Left renal cortex interstitium (tissue), 4 donors: Measurements from ENCODE around the gene SERPINA5. TPM values are rescaled to one million over a fixed set of nuclear protein-coding genes. Genes with fewer than 3 reads are reported as not detected.
"Not testable (repeated sequence)": the region's sequence is repeated elsewhere in the genome, so short reads cannot be mapped to it uniquely, and the experiment has no call there.

Experiments used
- DNase-seq, 4 donors: peaks; one replicate each; pipeline ENCODE4 v3.0.0-alpha.2; 2013; ENCODE audit warnings: low read depth in 4 of 4, low spot score in 2 of 4, missing footprints in 1 of 4
- polyA plus RNA-seq, 4 donors: library from polyadenylated mRNA; unstranded; fragments of 120-200 nt; gene quantifications; one replicate each; pipeline ENCODE4 v1.2.1, GENCODE V29; 2013; ENCODE audit not compliant: insufficient read length in 4 of 4

Gene SERPINA5
- polyA plus RNA-seq, 4 donors = 9.1 to 17.1 (median 11.8) TPM

DNA sequence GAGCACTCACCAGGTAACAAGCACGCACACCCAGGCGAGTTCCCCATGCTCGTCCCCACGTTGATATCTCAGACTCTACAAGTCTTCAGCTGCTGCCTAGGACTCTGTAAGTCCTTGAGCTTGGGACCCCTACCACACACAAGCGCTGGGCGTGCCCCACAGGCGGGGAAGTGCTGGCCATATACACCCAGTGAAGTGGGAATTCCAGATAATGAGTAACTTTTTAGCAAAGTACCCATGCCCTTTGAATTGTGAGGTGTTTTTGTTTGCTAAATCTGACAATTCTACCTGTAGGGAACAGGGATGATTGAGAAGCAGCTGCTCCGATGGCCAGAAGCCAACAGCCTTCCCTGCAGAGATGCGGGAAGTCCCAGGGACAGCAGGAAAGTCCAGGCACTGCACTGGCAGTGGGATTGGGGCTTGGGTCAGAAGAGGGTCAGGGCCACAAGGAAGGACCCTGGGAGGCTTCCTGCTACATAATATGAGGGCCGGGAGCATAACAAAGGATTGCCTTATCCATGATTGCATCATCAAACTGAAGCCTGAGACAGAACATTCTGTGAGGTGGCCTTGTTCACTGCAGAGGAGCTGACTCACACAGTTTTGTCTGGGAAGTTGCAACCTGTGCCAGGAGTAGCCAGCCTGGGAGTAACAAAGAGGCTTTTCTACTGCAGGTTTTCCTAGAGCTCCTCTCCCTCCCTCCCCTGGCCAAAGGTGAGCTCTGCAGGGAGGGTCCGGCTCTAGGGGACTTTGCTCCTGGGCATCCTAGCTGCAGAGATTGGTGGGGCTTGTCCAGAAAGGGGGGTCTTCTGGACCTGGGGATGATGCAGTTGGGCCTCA lies 17.8 kb downstream of the SERPINA5 start:
- no peak for DNase-seq

DNA sequence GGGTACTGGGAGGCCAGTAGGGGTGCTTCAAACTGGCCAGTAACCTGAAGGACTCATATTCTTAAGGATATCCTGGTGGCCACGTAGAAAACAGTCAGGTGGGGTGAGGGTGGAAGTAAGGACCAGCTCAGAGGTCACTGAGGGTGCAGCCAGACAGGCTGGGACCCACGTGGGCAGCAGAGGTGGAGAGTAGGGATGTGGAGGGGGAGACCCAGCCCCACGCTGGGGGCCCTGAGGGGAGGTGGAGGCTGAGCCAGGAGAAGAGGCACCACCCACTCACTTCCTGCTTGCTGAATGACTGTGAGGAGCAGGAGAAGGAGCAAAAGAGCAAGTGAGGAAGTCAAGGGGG lies 18.4 kb downstream of the SERPINA5 start:
- no peak for DNase-seq

DNA sequence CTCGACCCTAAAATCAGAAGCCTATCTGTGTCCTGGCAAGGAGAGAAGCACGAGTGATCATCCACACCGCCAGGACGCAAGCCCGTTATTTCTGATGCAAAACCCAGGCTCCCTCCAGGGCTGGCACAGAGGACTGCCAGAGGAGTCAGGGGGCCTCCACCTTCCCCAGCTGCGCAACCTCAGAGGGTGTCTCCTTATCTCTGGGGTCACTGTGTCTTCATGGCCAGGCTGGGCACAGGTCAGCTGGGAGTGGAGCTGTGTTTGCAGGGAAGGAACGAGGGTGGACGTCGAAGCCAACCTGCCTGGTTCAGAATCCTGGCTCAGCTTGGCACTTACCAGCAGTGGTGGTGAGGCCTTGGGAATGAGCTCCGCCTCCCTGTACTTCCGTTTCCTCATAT lies 18.9 kb downstream of the SERPINA5 start:
- DNase-seq = no peak

DNA sequence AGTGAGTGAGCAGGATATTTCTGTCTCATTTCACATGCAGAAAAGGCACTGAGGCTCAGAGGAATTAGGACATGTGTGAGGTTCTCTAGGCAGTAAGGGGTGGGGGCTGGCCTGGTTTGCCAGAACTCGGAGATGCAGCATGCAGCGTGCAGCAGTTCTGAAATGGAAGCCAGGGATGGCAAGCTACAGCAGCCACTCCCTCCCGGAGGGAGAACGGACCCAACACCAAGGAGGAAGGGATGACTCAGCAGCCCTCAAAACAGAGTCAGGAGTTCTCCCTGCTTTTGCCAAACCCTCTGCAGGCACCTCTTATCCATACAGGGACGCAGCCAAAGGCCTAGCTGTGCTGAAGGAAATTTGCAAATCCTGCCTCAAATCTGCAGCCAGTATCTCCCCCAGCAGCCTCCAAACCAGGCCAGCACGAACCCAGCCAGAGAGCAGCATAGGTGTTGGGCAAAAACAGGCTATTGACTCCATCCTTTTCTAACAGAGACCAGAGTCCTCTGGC lies 20.7 kb downstream of the SERPINA5 start:
- no peak for DNase-seq

DNA sequence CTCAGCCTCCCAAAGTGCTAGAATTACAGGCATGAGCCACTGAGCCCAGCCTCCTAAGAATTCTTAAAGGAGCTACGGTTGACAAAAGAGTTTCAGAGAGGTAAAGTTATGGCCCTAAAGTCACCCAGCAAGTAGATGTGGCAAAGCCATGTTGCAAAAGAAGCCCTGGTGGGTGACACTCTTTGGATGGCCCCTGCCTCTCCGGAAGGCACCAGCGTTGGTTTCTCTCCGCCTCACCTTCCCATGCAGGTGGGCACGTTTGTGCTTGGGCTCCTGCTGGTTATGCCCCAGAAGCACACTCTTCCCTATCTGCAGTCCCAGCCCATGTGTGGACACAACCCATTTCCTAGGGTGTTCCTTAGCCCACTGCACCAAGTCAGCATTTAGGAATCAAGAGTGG lies 21.5 kb downstream of the SERPINA5 start:
- DNase-seq = no peak

DNA sequence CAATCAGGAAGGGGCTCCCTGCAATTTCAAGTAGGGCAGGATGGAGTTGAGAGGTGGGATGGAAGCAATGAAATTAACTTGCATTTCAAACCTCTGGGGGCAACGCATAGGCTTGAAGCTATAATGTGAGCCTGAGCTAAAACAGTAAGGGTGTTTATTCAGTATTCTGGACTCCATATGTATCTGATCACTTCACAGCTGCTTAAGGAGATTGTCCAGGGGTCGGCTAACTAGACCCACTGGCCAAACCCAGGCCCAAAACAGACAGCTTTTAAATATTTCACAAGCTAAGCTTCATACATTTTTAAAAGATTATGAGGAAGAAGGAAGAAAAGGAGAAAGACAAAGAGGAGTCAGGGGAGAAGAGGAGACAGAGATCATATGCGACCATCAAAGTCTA lies 24.1 kb downstream of the SERPINA5 start:
- DNase-seq = no peak

DNA sequence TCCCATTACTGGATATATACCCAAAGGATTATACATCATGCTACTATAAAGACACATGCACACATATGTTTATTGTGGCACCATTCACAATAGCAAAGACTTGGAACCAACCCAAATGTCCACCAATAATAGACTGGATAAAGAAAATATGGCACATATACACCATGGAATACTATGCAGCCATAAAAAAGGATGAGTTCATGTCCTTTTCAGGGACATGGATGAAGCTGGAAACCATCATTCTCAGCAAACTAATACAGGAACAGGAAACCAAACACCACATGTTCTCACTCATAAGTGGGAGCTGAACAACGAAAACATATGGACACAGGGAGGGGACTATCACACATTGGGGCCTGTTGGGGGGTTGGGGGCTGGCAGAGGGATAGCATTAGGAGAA lies 27.7 kb downstream of the SERPINA5 start:
- not testable (repeated sequence) for DNase-seq

DNA sequence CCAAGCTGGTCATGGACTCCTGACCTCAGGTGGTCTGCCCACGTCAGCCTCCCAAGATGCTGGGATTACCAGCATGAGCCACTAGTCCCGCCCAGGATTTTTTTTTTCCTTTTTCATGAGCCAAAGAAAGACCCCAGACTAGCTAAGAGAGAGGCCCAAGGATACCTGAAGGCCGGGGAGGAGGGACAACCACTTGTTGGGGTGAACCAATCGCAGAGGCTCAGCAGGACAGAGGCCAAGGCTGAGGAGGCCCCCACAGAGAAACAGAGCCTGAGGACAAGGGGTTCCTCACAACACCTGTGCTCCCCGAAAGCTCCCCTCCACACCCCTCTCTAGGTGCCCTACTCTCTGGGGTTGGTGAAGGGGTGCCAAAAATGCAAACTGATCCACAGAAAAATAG lies 30.0 kb downstream of the SERPINA5 start:
- DNase-seq = no peak

DNA sequence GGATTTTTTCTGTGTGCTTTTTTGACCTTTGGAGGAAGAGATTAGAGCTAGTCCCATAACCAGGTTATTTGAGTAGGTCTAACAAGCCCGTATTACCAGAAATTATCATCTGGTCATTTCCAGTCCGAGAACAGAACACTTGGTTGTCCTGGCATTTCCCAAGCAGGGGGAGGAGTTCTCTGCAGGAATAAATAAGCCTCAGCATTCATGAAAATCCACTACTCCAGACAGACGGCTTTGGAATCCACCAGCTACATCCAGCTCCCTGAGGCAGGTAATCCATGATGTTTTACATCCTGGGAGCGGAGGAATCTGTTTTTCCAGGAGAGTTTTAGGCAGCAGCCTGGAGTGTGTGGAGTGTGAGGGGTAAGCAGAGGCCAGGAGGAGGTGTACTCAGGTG lies 30.9 kb downstream of the SERPINA5 start, which contains the start of gene SERPINA3:
Gene SERPINA3, plus strand, starts transcription at position 218 of the 400 bp plus-strand sequence. CDS start 2,051 bp downstream, outside the sequence.
- DNase-seq = no peak

DNA sequence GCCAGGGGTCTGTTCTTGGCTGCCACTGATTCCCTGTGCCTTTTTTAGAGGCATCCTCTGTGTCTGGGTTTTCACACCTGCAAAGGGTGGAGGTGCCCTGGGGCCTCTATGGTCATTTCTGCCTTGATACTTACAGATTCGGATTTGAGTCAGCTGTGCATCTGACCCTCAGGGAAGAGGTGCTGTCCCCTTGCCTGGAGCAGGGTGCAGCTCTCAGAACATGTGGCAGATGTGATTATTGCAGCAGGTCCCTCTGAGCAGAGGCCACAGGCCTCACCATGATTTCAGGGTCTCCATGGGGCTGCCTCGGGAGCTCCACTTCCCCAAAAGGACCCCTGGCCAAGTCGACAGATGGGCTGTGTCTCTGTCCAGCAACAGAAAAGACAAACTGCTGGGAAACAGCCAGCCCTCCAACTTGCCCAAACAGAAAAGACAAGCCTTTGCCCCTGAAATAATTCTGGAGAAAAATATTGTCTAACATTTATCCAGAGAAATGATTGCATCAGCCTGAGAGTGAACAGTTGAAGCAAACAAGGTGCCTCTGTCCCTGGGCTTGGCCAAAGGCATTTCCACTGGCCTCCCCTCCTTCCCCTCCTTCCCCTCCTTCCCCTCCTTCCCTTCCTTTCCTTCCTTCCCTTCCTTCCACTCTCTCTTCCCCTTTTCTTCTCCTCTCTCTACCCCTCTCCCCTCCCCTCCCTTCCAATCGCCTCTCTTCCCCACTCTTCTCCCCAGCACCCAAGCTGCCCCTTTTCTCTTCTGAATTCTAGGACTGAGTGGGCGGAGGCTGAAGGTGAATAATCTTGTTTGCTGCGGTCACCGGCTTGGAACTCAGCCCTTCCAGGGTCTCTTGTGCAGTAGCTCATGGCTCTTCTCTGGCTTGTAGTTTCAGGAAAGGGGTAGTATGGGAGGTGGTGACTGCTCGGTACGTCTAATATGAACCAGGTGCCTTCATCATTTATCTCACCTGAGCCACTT lies 31.6 kb downstream of the SERPINA5 start:
- DNase-seq = no peak

DNA sequence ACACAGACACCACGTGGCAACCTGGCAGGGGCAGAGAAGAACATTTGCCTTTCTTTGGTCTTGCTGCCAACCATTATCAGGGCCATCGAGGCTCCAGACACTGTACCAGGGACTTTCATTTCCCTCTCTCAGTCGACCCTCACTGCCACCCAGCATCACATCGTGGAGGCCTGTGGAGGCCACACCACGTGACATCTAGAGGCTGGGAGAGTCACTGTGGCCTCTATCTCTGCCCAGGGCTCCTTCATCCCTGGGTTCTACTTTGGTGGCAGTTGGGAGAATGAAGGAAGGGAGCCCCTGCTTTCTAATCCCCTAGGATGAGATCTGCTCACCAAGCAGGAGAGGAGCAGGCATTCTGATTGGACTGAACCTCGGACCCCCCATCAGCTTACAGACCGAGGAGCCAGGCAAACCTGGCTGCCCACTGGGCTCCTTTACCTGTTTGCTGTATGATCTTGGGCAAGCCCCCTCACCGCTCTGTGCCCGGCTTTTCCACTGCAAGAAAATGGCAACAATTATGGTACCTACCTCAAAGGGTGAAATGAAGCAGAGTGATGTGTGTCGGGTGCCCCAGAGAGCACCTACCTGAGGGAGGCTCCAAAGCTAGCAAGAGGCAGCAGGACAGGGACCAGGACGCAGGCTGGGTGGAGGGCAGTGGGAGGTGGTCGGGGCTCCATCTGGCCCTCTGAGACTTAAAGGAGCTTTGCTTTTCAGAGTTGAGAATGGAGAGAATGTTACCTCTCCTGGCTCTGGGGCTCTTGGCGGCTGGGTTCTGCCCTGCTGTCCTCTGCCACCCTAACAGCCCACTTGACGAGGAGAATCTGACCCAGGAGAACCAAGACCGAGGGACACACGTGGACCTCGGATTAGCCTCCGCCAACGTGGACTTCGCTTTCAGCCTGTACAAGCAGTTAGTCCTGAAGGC lies 32.8 kb downstream of the SERPINA5 start:
- DNase-seq = no peak

DNA sequence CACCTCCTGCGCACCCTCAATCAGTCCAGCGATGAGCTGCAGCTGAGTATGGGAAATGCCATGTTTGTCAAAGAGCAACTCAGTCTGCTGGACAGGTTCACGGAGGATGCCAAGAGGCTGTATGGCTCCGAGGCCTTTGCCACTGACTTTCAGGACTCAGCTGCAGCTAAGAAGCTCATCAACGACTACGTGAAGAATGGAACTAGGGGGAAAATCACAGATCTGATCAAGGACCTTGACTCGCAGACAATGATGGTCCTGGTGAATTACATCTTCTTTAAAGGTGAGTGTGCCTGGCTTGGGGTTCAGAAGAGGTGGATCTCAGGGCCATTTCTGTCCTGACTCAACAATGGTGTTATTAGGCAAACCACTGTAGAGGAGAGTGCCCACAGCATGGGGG lies 33.6 kb downstream of the SERPINA5 start:
- DNase-seq = no peak

DNA sequence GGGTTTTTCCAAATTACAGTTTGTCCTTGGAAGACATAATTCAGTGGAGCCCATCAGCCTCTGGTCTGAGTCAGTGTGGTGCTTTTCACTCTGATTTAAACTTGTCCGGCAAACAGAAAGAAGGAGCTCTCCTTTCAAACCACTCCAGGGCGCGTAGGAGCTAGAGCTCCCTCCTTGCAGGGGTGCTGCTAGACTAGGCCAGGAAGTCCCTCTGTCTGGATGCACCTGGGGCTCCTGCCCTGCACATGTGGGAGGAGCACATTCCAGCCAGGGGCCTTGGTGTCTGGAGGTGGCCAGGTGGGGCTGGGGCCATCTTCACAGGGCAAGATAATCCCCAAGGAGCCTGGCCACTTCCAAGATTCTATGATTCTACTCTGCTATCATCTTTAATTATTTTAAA lies 34.0 kb downstream of the SERPINA5 start:
- no peak for DNase-seq

DNA sequence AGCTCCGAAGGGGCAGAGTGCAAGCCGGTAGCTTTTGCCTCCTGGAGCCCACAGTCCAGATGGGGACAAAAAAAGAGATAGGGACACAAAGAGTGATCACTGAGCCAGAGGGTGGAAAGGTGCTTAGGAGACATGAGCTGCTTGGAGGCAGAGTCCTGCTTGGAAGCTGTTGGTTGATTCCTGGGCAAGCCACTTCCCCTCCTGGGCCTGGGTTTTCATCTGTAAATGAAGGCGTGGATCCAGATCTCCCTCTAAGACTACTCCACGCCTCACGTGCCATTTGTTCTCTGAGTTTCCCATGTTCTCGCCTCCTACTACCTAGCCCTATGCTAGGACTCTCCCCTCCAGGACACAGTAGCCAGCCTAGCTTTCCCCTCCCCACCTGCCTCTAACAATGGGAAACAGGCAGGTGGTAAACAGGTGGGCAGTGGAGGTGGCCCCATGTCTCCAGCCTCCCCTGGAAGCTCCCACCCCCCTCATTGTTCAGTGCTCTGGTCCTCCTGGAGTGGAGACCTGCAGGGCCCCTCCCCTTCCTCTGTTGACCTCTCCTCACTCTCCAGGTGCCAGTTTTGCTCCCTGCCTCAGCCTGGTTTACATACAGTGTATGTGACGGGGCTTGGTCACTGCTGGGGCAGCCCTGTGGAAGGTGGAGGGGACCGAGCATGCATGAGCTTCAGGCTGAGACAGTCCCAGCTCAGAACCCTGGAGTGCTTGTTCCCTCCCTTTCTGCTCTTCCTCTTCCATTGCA lies 34.8 kb downstream of the SERPINA5 start:
- no peak for DNase-seq

DNA sequence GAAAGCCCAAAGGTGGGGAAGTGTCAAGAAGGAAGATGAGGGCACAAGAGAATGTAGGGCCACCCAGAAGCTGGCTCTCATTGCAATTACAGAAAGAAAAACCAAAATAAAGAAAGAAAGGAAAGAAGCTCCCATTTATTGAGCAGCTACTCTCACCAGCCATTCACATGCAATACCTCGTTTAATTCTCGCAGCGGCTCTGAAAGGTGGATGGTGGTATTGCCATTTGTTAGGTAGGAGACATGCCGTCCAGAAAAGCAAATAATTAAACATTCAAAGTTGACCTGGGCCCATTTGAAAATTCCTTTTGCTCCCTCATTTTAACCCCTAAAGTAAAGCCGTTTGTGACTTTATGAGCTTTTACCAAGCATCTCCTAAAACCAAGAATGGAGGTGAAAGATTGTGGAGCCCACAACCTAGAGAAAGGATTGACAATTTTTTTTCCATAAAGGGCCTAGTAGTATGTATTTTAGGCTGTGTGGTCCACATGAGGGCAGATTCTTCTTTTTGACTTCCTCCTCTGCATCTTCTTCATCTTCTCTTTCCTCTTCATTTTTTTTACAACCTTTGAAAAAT lies 36.2 kb downstream of the SERPINA5 start:
- no peak for DNase-seq

DNA sequence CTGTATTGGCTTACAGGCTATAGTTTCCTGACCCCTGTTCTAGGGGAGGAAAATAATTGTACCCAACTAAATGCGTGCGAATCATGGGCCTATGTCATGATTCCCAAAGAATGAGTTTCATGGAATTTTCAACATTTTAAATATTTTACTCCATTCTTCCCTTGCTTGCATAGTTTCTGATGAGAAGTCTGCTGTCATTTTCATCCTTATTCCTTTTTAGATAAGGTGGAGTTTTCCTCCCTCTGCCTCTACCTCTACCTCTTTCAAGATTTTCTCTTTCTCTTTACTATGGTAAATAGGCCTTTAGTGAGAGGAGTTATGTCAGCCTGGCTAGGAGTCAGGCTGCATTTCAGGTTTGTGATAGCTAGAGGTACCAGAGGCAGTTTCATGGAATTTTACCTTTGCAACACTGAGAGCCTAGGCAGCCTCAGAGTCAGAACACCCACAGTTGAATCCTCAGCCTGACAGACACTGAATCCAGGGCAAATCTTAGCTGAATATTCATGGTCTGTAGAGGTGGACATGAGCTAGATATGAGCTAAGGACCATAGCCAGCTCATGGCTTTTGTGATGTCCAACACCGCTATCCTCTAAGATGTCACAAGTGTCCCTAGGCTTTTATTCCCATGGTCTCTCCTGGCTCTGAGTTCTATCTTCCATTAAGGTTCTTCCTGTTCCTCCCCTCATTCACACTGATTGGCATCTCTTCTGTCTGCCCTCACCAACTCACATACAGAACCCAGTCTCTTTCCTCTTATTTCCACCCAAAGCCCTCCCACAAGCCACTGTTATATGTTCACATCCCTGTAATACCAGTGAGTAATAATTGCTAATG lies 37.0 kb downstream of the SERPINA5 start:
- no peak for DNase-seq

DNA sequence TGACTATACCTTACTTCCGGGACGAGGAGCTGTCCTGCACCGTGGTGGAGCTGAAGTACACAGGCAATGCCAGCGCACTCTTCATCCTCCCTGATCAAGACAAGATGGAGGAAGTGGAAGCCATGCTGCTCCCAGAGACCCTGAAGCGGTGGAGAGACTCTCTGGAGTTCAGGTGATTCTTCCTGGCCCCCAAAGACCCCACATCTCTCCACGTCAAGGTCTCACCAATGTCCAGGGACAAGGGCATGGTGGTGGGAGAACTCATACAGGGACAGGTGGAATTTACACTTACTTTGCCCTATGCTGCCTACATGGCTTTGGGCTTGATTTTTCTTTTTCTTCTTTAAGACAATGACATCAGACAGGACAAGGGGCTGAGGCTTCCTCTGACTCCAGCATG lies 38.1 kb downstream of the SERPINA5 start:
- no peak for DNase-seq

DNA sequence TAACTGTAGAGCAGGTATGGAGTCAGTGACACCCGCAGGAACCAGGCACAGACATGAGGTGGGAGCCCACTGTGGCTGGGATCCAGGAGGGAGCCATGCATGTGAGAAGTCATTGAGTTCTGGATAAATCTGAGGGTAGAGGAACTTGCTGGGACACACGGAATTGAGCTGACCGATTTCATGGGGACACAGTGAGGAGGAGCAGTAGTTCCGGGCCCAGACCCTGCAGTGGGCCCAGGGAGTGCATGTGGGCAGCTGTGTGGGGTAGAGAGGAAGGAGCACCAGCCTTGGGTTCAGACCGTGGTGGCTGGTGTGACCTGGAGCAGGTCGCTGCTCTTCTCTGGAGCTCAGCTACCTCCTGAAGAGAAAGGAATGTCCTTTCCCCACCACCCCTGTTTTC lies 39.4 kb downstream of the SERPINA5 start:
- no peak for DNase-seq
